ENCODE results near the gene ITGA7. TPM values are rescaled to one million over a fixed set of nuclear protein-coding genes. Genes with fewer than 3 reads are reported as not detected.

Gene ITGA7
- total and polyA plus RNA-seq, 2 of the 4 experiments (the other 2 are of a cell fraction) = 3.9 to 15.7 TPM

GRCh38 chr12:55670276-55670675 lies 37.4 kb downstream of the ITGA7 start:
- no peak overlapping the region for H2BK5ac ChIP-seq (ENCODE audit: low read depth, low read length, poor library complexity, severe bottlenecking)
- no peak overlapping the region for H2BK20ac ChIP-seq (ENCODE audit: low read depth, low read length)
- ChIA-PET POLR2A (ENCODE audit: unreplicated experiment) (no interaction called here), CTCF (no interaction called here)
- no peak overlapping the region for H2BK15ac ChIP-seq (ENCODE audit: low read depth, low read length)
- H3K9me1 ChIP-seq (ENCODE audit: insufficient read depth, low read length) = no peaks in the 10 kb centered on the region
- dilution Hi-C loops (cut with HindIII; ENCODE audit: low sequenced_read_pairs, unreplicated experiment) = no loop called here
- no peak overlapping the region for H4K5ac ChIP-seq (ENCODE audit: low read depth, low read length)
- TF ChIP-seq RFX5 (IDR thresholded peaks at IDR 0.05; ENCODE audit: low read depth, low read length) (no peak), USF2 (IDR thresholded peaks at IDR 0.05; ENCODE audit: low read depth, low read length) (no peak), BHLHE40 (IDR thresholded peaks at IDR 0.05; ENCODE audit: low read depth, low read length) (no peak), NFE2L2 (IDR thresholded peaks at IDR 0.05; ENCODE audit: low read depth, low read length) (no peak), CHD1 (IDR thresholded peaks at IDR 0.05; ENCODE audit: low read depth, low read length) (no peak), MXI1 (IDR thresholded peaks at IDR 0.05; ENCODE audit: borderline replicate concordance, low read depth, low read length) (no peak), CEBPB (IDR thresholded peaks at IDR 0.05; ENCODE audit: low read depth, low read length) (no peak), MAFK (IDR thresholded peaks at IDR 0.05; ENCODE audit: low read depth, low read length) (no peak), POLR2A (IDR thresholded peaks at IDR 0.05; ENCODE audit: low read depth, low read length) (no peak), FOS (IDR thresholded peaks at IDR 0.05; ENCODE audit: low read depth, low read length) (no peak), ELK1 (IDR thresholded peaks at IDR 0.05; ENCODE audit: borderline replicate concordance, low read depth, low read length) (no peak), SMC3 (IDR thresholded peaks at IDR 0.05; ENCODE audit: low read depth, low read length) (no peak)
- ATAC-seq (ENCODE audit: low read depth) (no peak), DNase-seq (no peak)
- H3K18ac ChIP-seq (ENCODE audit: low read depth, low read length) = no peak overlapping the region
- H3K4me1 ChIP-seq (ENCODE audit: control insufficient read depth, insufficient read depth, low read length) = no peaks in the 10 kb centered on the region
- H2AK5ac ChIP-seq (ENCODE audit: low read depth, low read length) = no peak overlapping the region
- no peak overlapping the region for H3K4me3 ChIP-seq (ENCODE audit: insufficient read depth, low read depth, low read length)
- H4K8ac ChIP-seq (ENCODE audit: low read depth in 2 of 2, low read length in 2 of 2) = no peak overlapping the region
- no peak overlapping the region for H3K27ac ChIP-seq (ENCODE audit: insufficient read depth, low read length)
- peaks cover 5% of the 10 kb centered on the region for H3K27me3 ChIP-seq (ENCODE audit: control insufficient read depth, insufficient read depth, low read length)
- H3K23ac ChIP-seq (ENCODE audit: low read depth, low read length) = no peak overlapping the region
- no peaks in the 10 kb centered on the region for H3K79me1 ChIP-seq (ENCODE audit: low read depth in 1 of 2, low read length in 2 of 2)
- no peak overlapping the region for H4K91ac ChIP-seq (ENCODE audit: insufficient read depth, low read depth, low read length)
- H3K9ac ChIP-seq (ENCODE audit: low read depth, low read length) = no peak overlapping the region
- BruUV-seq (replicated peaks) = no TSS peak
- no peak overlapping the region for H3K4me2 ChIP-seq (ENCODE audit: low read depth, low read length)
- in situ Hi-C loops (cut with MboI; ENCODE audit: low sequenced_read_pairs) = no loop called here
- no peak overlapping the region for H2AK9ac ChIP-seq (replicated peaks; ENCODE audit: low read depth, low read length, poor library complexity)
- H3K36me3 ChIP-seq (ENCODE audit: control insufficient read depth, insufficient read depth, low read length) = no peaks in the 10 kb centered on the region
- intact Hi-C loops (cut with micrococcal nuclease) = no loop called here
- H4K20me1 ChIP-seq (ENCODE audit: insufficient read depth, low read length) = no peaks in the 10 kb centered on the region
- no peak overlapping the region for H2AFZ ChIP-seq (replicated peaks; ENCODE audit: low read length, poor library complexity)
- H3K56ac ChIP-seq (ENCODE audit: extremely low read depth, insufficient read depth, low read length) = no peak overlapping the region
- no peak overlapping the region for H2BK120ac ChIP-seq (ENCODE audit: low read depth, low read length)
- H3K9me3 ChIP-seq (ENCODE audit: control insufficient read depth, insufficient read depth, low read length) = no peaks in the 10 kb centered on the region
- no peak overlapping the region for H3K14ac ChIP-seq (replicated peaks; ENCODE audit: low read depth, low read length)
- H3K4ac ChIP-seq (ENCODE audit: low read depth, low read length) = no peak overlapping the region

Data from IMR-90 (cell line).